RKO (cell line): ENCODE results near the gene NRARP.

Experiments used
- DNase-seq: peaks from one replicate; pipeline ENCODE4 v3.0.0-alpha.2; 2016; ENCODE audit warnings: low spot score

NRARP gene

DNA sequence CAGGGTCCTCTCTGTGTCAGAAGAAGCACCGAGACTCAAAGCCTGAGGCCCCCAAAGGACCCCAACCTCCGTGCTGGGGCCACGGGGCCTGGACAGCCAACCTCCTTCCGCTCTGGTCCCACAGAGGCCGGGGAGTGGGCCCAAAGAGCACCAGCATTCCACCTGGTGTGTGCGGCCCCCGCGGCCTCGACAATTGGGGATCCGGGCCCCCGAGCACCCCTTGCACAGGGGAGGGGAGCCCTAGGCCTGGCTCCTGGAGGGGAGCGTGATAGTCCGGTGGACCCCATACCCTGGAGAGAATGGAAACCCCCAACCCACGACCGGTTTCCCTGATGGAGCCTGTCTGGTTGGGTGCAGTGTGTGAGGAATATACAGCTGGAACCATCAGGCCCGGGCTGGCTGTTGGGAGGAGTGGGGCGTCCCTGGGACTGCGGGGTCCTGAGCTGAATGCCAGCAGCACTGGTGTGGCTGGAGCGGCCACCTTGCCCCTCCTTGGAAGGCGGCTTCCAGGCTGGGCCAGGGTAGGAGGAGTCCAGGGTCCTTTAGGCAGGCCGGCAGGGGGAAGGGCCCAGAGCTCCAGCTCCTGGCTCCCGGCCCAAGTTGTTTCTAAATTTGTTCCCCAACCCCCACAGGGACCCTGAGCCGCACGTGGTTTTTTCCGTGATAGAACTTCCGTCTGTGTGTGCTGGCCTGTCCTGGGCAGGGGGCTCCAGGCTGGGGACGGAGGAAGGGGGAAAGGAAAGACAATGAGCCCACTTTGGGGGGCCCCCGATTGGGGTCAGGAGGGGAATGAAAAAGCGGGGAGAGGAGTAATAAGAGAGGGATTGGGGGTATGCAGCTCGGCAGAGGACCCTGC is 25.4 kb downstream of the NRARP start:
- DNase-seq: peak; percentile 70

DNA sequence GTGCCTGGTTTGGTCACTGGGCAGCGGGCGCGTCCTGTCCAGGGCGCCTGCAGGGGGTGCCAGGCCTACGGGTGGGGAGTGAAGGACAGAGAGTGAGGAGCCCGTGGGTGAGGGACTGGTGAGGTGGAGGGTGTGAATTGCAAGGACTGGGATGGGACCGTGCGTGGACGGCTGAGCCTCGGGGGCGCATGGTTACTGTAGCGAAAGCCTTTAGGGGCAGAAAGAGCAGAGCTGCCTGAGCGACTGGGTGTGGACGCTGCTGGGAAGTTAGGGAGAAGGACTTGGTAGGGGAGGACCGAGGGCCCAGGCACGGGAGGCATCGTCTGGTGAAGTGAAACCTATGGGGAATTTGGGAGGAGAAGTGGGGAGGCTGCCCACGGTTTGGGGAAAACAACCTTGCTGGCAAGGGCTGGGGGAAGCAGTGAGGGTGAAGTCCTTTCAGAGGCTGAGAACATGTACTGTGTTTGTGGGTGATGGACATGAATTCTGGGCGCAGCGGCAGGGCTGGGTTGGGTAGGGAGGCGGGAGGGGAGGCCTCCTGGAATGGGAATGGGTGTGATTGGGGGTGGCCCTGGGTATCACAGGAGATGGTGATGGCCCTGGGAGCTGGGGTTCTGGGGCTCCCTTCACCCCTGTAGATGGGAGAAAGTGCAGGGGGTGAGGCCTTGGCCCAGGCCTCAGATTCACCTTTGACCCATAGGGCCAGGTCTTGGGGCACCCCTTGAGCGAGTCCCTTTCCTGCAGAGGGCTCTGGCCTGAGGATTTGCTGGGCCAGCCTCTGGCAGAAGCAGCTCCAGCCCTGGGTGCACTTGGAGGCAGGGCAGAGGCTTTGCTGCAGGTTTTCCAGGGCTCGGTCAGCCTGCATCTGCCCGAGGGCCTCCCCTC is 26.2 kb downstream of the NRARP start:
- no peak for DNase-seq

DNA sequence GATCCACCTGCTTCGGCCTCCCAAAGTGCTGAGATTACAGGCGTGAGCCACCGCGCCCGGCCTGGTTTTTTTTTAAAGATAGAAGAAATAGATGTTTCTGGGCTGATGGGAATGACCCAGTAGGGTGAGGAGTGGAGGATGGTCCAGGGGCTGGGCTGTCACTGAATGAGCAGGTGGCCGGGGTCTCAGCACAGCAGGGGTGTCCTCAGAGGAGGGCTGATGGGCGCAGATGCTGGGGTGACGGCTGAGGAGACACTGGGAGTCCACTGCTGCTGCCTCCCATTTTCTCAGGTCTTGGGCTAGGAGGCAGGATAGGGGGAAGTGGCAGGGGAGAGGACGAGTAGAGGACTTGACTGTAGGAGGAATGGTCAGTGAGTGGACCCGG is 26.9 kb downstream of the NRARP start:
- DNase-seq: no peak

DNA sequence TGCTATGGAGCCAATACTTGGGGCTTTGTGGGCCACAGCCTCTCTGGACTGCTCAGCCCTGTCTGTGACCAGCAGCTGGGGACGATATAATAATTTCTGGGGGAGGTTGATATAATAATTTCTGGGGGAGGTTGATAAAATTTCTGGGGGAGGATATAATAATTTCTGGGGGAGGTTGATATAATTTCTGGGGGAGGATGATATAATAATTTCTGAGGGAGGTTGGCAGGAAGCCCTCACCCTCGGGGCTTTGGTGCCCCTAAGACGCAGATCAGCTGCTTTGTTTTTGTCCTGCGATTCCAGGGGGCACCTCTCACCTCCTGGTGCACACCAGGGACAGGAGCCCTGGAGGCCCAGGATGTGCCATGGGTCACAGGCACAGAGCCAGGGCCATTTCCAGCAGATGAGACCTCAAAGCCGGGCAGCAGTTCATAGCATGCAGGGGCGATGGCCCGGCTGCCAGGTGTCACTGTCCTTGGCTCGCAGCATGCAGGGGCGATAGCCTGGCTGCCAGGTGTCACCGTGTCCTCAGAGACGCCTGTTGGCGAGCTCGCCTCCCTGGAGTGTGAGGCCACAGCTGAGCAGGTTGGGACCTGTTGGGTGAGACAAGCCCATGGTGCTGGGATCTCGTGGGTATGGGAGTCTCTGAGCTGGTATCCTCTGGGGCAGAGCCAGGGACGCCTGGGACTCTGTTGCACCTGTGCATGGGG is 28.3 kb downstream of the NRARP start:
- no peak for DNase-seq

DNA sequence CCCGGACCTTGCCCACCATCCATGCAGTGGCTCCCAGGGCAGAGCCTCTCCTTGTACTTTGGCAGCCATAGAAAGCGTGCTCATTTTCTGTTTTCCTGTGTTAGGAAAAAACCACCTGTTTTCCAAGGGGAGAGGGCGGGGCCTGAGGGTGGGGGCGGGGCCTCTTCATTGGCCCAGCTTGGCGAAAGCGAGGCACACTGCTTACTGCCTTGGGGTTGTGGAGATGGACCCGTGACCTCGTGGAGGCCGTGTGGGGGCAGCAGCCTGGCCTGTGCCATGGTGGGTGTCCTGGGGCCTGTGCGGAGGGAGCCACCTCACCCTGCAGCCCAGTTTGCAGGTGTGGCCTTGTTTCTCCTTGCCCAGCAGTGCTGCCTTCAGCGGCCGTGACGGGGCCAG is 29.0 kb downstream of the NRARP start:
- DNase-seq: no peak

DNA sequence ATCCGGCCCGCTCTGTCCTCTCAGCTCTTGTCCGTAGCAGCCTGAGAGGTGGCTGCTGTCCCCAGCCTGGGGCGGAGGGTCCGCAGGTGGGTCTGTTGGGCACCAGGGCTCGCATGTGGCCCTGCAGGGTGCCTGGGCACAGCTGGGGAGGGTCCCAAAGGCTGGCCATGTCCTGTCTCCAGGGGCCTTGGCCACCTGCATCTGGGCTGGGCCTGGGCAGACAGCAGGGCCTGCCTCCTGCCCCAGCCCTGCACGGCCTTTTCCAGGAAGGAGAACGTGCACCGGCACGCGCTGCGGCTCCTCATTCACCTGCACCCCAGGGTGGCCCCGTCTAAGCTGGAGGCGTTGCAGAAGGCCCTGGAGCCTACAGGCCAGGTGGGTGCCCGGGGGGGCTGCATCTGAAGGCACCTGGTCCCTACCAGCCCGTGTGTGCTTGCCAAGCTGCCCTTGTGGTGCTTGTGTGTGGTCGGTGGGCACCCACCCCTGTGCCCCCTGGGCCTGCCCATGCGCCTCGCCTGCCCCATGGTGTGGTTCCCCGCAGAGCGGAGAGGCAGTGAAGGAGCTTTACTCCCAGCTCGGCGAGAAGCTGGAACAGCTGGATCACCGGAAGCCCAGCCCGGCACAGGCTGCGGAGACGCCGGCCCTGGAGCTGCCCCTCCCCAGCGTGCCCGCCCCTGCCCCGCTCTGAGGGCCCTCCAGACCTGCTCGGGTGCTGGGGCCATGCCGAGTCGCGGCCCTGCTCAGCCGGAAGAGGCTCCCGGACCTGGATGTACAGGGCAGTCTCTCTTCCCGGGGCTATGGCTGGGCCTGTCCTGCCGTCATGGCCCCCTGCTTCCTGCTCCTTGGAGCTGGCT is 29.6 kb downstream of the NRARP start:
- DNase-seq: no peak

DNA sequence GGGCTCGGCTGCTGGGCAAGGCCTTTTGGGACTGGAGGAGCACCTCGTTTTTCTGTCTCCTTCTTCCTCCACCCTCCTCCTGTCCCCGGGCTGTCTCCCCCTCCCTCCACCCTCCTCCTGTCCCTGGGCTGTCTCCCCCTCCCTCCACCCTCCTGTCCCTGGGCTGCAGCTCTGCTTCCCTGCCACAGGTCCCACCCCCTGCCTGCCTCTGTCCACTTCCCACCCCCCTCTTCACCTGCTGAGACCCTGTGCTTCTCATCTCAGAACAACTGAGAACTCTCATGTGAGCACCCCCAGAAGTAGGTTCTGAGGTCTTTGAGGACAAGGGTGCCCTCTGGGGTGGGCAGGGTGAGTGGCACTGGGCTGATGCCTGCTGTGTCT is 30.4 kb downstream of the NRARP start:
- DNase-seq: no peak

DNA sequence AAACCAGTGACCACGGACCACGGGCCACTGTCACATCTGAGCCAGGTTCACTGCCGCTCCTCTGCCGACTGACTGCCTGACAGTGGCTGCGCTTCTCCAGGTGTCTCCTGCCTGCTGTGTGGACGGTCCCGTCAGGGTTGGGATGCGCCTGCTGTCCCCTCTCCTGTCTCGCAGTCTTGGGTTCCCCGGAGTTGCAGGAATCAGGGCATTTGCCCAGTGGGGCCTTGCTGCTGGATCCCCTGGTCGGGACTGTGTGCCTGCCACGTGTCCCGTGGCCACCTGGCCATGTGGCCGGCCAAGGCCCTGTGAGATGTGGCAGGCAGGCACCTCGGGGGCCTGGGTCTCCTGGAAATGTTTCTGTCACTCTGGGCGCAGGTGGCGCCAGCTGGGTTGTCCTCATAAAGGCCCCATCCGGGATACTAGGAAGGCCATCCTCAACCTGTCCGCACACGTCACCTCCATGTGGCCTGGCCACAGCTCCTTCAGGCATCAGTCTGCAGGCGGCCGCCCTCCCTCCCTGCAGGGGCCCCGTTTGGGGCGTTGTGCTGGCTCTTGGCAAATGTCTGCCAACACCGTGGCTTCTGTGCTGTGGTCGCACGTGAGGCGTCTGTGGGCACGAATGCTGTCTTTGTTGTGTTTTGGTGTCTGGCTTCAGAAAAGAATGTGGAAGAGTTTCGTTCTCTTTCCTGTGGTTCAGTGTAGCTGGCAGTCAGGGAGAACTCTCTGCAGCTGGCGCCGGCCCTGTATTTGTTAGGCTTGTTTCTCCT is 31.0 kb downstream of the NRARP start:
- DNase-seq: no peak

DNA sequence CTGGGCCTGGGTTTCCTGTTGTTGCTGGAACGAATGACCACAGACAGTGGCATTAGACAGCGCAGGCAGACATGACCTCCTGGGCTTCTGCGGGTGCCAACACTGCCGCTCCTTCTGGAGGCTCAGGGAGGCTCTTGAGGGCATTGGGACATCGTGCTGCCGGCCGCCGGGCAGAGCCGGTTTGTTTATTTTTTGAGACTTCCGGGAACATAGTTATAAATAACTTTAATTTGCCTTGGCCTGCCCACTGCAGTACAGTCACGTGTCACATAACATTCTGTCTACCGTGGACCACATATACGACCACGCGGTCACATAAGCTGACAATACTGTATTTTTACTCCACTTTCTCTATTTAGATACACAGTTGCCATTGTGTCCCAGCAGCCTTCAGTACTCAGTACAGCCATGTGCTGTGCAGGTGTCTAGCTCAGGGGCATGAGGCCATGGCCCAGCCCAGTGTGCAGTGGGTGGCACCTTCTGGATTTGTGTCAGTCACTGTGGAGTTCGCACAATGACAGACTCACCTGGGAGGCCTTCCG is 32.8 kb downstream of the NRARP start:
- no peak for DNase-seq

DNA sequence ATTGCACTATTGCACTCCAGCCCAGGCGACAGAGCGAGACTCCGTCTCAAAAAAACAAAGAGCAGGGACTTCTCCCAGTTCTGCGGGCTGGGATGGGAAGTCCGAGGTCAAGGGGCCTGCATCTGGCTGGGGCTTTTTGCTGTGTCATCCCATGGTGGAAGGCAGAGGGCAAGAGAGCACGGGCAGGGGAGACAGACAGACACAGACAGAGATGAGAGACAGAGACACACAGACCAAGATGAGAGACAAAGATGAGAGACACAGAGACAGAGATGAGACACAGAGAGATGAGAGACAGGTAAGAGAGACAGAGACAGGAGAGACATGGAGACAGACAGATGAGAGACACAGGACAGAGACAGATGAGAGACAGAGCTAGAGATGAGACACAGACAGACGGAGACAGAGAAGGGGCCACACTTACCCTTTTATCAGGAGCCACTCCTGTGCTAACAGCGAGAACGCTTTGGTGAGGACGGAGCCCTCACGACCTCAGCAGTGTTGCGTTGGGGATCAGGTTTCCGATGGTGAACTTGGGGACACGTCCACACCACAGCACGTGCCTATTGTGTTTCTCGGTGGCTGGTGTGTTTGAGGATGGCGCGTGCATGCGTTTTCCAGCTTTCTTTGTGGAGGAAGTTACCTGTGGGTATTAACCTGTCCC is 33.4 kb downstream of the NRARP start:
- no peak for DNase-seq

DNA sequence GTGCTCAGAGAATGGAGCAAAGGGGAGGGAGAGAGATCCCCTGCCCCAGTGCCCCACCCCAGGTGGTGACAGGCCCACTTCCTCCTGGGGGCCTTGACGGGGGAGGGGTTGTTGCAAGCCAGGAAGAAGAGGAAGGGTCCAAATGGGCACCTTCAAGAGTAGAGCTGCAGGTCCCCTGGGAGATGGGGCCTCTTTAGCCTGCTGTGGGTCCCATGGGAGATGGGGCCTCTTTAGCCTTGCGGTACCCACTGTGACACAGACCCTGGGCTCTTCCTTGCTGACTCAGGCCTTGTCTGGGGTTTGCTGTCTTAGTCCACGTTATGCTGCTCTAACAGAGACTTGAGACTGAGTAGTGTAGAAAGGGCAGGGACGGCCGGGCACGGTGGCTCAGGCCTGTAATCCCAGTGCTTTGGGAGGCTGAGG is 34.1 kb downstream of the NRARP start:
- no peak for DNase-seq

DNA sequence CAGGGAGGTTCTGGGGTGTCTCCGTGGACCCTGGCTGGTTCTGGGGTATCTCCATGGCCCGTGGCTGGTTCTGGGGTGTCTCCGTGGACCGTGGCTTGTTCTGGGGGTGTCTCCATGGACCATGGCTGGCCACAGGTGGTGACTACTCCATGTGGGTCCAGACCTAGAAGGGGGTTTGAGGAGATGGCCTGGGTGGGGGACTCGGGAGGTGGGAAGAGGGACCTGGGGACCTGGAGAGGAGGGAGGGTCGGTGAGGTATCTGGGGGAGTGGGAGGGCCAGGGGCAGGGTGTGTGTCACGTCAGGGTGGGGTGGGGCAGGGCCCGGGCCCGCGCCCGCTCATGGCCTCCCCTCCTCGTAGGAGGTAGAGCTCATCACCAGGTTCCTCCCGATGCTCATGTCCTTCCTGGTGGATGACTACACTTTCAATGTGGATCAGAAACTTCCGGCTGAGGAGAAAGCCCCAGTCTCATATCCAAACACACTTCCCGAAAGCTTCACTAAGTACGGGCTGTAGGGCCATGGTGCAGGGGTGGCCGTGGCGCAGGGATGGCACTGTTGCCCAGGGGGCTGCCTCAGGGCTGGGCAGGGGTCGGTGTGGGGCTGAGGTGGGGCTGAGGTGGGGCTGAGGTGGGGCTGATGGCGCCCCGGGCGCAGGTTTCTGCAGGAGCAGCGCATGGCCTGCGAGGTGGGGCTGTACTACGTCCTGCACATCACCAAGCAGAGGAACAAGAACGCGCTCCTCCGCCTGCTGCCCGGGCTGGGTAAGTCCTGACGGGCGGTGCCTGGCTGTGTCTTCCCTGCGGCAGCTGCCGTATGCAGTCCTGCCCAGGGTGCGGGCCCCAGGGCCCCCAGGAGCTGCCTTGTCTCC is 35.3 kb downstream of the NRARP start:
- DNase-seq: no peak

DNA sequence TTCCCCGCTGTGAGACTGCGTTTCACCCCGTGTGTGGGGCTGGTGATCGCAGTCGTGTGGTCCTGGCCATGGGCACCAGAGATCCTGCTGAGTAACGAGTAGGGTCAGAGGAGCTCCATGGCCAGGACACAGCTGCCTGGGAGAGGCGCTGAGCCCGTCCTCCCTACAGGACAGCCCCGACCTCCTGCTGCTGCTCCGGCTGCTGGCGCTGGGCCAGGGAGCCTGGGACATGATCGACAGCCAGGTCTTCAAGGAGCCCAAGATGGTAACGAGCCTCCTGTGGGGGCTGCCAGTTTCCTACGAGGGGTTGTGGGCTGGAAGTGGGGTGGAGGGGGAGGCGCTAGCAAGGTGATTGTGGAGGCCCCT is 35.9 kb downstream of the NRARP start:
- DNase-seq: no peak

DNA sequence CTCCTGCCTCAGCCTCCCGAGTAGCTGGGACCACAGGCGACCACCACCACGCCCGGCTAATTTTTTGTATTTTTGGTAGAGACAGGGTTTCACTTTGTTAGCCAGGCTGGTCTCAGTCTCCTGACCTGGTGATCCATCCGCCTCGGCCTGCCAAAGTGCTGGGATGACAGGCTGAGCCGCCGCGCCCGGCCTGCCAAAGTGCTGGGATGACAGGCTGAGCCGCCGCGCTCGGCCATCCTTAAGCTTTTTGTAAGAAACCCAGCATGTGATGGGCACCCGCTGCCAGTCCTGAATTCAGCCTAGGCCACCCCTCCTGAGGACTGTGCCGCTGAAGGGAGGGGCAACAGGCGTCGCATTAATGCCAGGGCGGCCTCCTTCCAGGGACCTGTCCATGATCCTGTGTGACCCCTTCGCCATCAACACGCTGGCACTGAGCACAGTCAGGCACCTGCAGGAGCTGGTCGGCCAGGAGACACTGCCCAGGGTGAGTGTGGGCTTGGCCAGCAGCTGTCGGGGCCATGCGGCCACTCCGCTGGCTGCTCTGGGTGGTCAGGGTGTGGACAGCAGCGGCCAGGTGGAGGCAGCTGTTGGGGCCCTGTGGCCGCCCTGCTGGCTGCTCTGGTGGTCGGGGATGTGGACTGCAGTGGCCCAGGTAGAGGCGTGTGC is 36.4 kb downstream of the NRARP start:
- DNase-seq: no peak

DNA sequence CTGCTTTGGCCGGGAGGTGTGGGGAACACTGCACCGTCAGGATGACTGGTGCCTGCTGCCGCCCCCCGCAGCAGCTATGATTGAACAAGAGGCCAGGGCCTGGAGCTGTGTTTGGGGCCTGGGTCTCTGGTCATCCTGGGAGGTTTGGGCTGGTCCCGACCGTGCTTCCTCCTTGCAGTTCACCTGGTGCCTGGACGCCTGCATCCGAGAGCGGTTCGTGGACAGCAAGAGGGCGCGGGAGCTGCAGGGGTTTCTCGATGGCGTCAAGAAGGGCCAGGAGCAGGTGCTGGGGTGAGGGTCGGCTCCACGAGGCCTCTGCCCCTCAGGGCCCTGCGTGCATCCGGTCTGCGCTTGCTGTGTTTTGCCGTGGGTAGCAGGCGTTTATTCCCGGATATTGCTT is 38.0 kb downstream of the NRARP start:
- no peak for DNase-seq

DNA sequence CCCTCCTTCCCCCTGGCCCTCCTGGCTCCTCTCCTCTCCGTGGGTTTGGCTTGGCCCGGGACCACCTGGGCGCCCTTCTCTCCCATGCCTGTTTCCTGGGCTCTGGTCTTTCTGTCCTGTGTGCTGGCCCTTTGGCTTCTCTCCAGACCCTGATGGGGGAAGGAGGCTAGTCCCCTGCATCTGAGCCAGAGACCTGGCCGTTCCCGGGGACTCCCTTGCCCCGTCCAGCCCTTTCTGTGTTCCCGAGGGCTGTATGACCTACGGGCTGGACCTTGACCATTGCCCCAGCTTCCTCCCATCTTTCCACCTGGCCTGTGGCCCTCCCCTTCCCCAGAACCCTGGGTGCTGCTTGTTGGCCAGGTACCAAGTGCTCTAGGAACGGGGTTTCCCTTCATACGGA is 38.6 kb downstream of the NRARP start:
- DNase-seq: no peak

DNA sequence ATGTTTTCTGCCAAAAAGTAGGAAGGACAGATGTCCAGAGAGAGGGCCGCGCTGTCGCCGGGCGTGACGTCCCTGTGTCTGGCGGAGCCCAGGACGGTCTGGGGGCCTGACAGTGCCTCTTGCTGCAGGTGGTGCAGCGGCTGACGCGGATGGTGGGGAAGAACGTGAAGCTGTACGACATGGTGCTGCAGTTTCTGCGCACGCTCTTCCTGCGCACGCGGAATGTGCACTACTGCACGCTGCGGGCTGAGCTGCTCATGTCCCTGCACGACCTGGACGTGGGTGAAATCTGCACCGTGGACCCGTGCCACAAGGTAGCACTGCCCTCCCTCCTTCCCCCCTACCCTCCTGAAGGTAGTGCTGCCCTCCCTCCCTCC is 39.2 kb downstream of the NRARP start:
- DNase-seq: no peak

DNA sequence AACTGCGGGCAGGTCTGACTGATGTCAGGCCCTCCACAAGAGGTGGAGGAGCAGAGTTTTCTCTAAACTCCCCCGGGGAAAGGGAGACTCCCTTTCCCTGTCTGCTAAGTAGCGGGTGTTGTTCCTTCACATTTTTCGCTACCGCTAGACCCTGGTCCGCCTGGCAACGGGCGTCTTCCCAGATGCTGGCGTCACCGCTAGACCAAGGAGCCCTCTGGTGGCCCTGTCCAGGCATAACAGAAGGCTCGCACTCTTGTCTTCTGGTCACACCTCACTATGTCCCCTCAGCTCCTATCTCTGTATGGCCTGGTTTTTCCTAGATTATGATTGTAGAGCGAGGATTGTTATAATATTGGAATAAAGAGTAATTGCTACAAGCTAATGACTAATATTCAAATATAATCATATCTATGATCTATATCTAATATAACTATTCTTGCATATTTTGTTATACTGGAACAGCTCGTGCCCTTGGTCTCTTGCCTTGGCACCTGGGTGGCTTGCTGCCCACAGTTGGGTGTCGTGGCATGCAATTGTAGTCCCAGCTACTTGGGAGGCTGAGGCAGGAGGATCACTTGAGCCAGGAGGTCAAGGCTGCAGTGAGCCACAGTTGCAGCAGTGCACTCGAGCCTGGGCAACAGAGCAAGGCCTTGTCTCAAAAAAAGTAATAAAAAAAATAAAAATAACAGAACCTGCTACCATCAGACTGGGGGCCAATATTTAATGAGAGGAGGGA is 39.7 kb downstream of the NRARP start:
- DNase-seq: peak; percentile 67
